OCI-LY1 (cell line): ENCODE measurements around the gene MESD.

ENCODE experiments used
- H2AFZ ChIP-seq: fragments of 200-600 bp; sonication (generic), shearing (Covaris generic); 2 replicates; pipeline ENCODE4 v1.6.0; 2014; ENCODE audit warnings: antibody characterized with exemption, mild to moderate bottlenecking, low read length
- H3F3A ChIP-seq: fragments of 200-600 bp; sonication (generic), shearing (Covaris generic); 2 replicates; pipeline ENCODE4 v1.6.0; 2014; ENCODE audit warnings: mild to moderate bottlenecking, antibody characterized with exemption, low read length, moderate library complexity; ENCODE audit not compliant: insufficient read depth
- H3K27ac ChIP-seq: fragments of 200-600 bp; sonication (generic); 2 replicates; pipeline ENCODE4 v1.5.1; 2014; ENCODE audit warnings: low read length, mixed run types, mild to moderate bottlenecking, low read depth; ENCODE audit not compliant: poor library complexity, severe bottlenecking
- H3K27me3 ChIP-seq: fragments of 200-600 bp; sonication (generic); 2 replicates; pipeline ENCODE4 v1.6.0; 2014; ENCODE audit warnings: antibody characterized with exemption, mild to moderate bottlenecking, low read length, moderate library complexity; ENCODE audit not compliant: insufficient read depth
- H3K36me3 ChIP-seq: fragments of 200-600 bp; sonication (generic); 2 replicates; pipeline ENCODE4 v1.6.1; 2014; ENCODE audit warnings: mild to moderate bottlenecking, antibody characterized with exemption, low read length, moderate library complexity, mixed read lengths; ENCODE audit not compliant: insufficient read depth
- H3K4me1 ChIP-seq: fragments of 200-600 bp; sonication (generic); 2 replicates; pipeline ENCODE4 v1.5.1; 2014; ENCODE audit warnings: mild to moderate bottlenecking, low read length, moderate library complexity; ENCODE audit not compliant: insufficient read depth, severe bottlenecking
- H3K4me2 ChIP-seq: fragments of 200-600 bp; sonication (generic), shearing (Covaris generic); 2 replicates; pipeline ENCODE4 v1.6.1; 2014; ENCODE audit warnings: low read length
- H3K4me3 ChIP-seq: fragments of 200-600 bp; sonication (generic); 2 replicates; pipeline ENCODE4 v1.5.1; 2014; ENCODE audit warnings: low read length, low read depth, mild to moderate bottlenecking, mixed read lengths; ENCODE audit not compliant: poor library complexity, severe bottlenecking
- H3K79me2 ChIP-seq: fragments of 200-600 bp; shearing (Covaris generic); 2 replicates; pipeline ENCODE4 v1.6.1; 2016; ENCODE audit warnings: mixed run types, low read length, mixed read lengths; ENCODE audit not compliant: insufficient read depth
- H3K9ac ChIP-seq: fragments of 200-600 bp; sonication (generic), shearing (Covaris generic); 2 replicates; pipeline ENCODE4 v1.6.1; 2014; ENCODE audit warnings: mild to moderate bottlenecking, low read length, mixed read lengths
- H3K9me2 ChIP-seq: fragments of 200-600 bp; sonication (generic), shearing (Covaris generic); 2 replicates; pipeline ENCODE4 v1.6.1; 2014; ENCODE audit warnings: low read depth, mild to moderate bottlenecking, low read length, mixed read lengths
- H3K9me3 ChIP-seq: fragments of 200-600 bp; shearing (Covaris generic); 2 replicates; pipeline ENCODE4 v1.6.1; 2014; ENCODE audit warnings: low read length, mixed read lengths
- H4K20me1 ChIP-seq: fragments of 200-600 bp; sonication (generic), shearing (Covaris generic); 2 replicates; pipeline ENCODE4 v1.6.0; 2016; ENCODE audit warnings: mild to moderate bottlenecking, low read length; ENCODE audit not compliant: insufficient read depth
- EZH2 ChIP-seq: fragments of 200-600 bp; sonication (generic), shearing (Covaris generic); IDR thresholded peaks from 2 replicates; pipeline ENCODE4 v1.8.0; 2017; ENCODE audit warnings: borderline replicate concordance, mixed run types, mild to moderate bottlenecking, antibody characterized with exemption, low read length, moderate library complexity, mixed read lengths
- TF ChIP-seq, protein P1 (sequence below): fragments of 200-600 bp; sonication (generic), shearing (Covaris generic); IDR thresholded peaks from 2 replicates; pipeline ENCODE4 v1.5.1; 2017; ENCODE audit warnings: mild to moderate bottlenecking, antibody characterized with exemption, low read length, moderate library complexity, mixed read lengths

The MESD gene

DNA sequence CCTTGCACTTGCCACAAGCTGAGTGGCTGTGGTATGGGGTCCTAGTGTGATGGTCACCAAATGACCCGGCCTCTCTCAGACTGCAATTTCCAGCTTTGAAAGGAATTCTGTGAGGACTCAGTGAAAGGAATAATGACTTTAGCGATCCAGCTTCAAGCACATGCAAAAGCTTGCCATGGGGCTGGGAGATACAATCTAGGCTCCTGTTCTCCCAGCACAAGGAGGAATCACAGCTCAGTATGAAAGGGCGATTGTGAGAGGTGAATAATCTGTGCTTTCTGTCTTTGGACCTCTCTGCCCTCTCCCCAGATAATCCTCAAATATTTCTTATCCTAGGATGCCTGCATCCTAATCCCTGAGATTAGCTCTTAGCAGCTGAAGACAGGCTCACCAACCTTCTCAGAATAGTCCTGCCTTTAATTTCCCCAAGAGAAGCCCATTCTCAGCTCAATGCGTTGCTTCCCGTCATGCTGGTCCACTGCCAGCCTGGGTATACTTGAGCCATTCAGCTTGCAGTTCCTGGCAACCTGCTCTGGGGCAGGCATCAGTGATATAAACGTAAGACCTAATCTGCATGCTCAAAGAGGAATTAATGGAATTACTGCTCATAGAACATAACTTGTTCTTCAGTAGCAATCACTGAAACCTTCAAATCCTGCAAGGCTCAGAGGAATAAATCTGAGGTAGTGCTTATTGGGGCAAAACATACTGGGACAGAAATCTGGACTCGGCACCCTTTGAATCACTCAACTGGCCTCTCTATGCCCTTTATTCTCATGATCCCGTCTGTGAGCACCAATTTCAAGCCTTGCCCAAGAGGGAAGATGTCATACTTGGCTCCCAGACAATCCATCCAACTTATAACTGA is 26.2 kb upstream of the MESD start:
- Histone ChIP-seq H3K27me3 (no peaks in the 10 kb centered on the region), H3K27ac (no peak overlapping the region), H3K36me3 (no peaks in the 10 kb centered on the region), H3K79me2 (no peaks in the 10 kb centered on the region), H3K4me3 (no peak overlapping the region), H3K9me2 (no peaks in the 10 kb centered on the region), H3F3A (no peaks in the 10 kb centered on the region), H4K20me1 (no peaks in the 10 kb centered on the region), H3K9me3 (no peaks in the 10 kb centered on the region), H3K9ac (no peak overlapping the region), H2AFZ (no peak overlapping the region), H3K4me1 (no peaks in the 10 kb centered on the region), H3K4me2 (no peak overlapping the region)
- no peak for TF ChIP-seq EZH2
- TF ChIP-seq, protein P1, sequence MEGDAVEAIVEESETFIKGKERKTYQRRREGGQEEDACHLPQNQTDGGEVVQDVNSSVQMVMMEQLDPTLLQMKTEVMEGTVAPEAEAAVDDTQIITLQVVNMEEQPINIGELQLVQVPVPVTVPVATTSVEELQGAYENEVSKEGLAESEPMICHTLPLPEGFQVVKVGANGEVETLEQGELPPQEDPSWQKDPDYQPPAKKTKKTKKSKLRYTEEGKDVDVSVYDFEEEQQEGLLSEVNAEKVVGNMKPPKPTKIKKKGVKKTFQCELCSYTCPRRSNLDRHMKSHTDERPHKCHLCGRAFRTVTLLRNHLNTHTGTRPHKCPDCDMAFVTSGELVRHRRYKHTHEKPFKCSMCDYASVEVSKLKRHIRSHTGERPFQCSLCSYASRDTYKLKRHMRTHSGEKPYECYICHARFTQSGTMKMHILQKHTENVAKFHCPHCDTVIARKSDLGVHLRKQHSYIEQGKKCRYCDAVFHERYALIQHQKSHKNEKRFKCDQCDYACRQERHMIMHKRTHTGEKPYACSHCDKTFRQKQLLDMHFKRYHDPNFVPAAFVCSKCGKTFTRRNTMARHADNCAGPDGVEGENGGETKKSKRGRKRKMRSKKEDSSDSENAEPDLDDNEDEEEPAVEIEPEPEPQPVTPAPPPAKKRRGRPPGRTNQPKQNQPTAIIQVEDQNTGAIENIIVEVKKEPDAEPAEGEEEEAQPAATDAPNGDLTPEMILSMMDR, result no peak

DNA sequence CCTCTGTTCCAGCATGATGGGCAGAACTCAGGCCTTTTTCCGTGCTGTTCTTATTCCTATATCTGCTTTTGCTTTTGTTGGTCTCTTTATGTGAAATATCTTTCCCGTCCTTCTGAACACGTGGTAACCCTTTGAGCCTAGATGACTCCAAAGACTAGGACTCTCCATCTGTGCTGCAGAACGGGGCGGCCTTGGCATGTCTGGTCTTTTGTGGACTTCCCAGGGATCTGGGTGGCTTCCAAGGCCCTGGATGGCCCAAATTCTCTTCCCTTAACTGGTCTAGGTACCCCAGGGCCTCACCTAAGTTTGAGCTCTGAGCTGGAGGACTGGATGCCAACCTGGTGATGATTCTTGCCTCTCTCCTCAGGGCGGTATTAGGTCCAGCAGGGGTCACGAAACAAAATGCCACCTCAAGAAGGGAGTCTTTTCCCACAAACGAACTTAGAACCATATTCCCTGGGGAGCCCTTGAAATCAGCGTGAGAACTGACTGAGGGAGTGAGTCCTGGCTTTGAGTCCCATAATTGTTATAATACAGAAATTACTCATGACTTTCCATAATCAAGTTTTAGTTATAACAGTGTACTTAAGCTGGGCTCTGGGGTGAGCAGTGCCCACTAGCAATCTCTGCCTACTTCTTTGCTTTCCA is 25.0 kb upstream of the MESD start:
- H3K27me3 ChIP-seq, result no peaks in the 10 kb centered on the region
- H3K4me1 ChIP-seq, result no peaks in the 10 kb centered on the region
- H3K27ac ChIP-seq, result no peak overlapping the region
- H3K79me2 ChIP-seq, result no peaks in the 10 kb centered on the region
- no peaks in the 10 kb centered on the region for H3K9me3 ChIP-seq
- no peak overlapping the region for H3K4me3 ChIP-seq
- no peak overlapping the region for H3K9ac ChIP-seq
- H3K36me3 ChIP-seq, result no peaks in the 10 kb centered on the region
- no peaks in the 10 kb centered on the region for H4K20me1 ChIP-seq
- no peak overlapping the region for H3K4me2 ChIP-seq
- H3K9me2 ChIP-seq, result no peaks in the 10 kb centered on the region
- no peak for TF ChIP-seq EZH2
- TF ChIP-seq, protein P1, result no peak
- no peak overlapping the region for H2AFZ ChIP-seq
- no peaks in the 10 kb centered on the region for H3F3A ChIP-seq

DNA sequence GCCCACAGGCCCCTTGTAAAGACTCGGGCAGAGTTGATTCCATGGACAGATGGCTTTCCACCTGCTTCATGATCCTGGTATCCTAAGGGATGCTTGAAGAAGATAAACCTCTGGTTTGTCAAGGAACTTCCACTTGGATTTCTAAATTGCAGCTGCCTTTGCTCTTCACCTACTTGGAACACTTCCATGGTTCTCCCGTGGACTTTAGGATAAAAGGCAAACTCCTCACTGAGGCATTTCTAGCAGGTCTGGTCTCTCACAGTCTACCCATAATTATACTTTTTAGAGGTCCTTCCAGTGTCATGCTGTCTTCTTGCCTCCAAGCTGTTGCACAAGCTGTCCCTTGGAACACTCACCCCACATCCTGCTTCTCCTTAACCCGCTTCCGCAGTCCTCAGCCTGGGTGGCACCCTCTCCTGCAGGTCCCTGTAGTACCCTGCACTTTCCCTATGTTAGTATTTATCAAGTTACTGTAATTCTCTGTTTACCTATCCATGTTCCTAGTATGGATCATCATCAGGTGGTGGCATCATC is 23.8 kb upstream of the MESD start:
- no peaks in the 10 kb centered on the region for H3K79me2 ChIP-seq
- H3K4me3 ChIP-seq, result no peak overlapping the region
- H3K4me1 ChIP-seq, result no peaks in the 10 kb centered on the region
- no peaks in the 10 kb centered on the region for H3K9me2 ChIP-seq
- TF ChIP-seq, protein P1, result no peak
- TF ChIP-seq EZH2, result no peak
- H3K4me2 ChIP-seq, result no peak overlapping the region
- H3F3A ChIP-seq, result no peaks in the 10 kb centered on the region
- H3K9me3 ChIP-seq, result no peaks in the 10 kb centered on the region
- no peaks in the 10 kb centered on the region for H3K27me3 ChIP-seq
- H3K9ac ChIP-seq, result no peak overlapping the region
- H4K20me1 ChIP-seq, result no peaks in the 10 kb centered on the region
- no peak overlapping the region for H3K27ac ChIP-seq
- no peak overlapping the region for H2AFZ ChIP-seq
- no peaks in the 10 kb centered on the region for H3K36me3 ChIP-seq
